ENCODE data around the gene ORC3.
"Not testable (repeated sequence)": the region's sequence is repeated elsewhere in the genome, so short reads cannot be mapped to it uniquely, and the experiment has no call there.

ORC3 gene

DNA sequence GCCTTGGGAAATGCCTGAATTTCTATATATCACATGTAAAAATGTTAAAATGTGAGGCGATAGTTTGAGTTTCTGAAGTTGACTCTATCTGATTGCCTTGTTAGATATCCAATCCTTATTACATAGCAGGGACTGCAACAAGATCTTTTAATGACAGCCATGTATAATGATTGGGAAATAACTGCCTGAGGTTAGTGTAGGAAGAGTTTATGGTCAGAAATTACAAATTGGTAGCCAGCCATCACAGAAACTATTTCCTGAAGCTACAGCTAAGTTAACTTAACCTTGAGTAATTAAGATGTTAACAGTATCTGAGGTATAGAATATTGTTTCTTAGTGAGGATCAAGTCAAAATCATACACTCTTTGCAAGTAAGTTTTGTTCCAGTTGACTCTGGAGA, 71.1 kb downstream of the ORC3 start:
- DNase-seq (ENCODE audit: low spot score), result peak; percentile 51

DNA sequence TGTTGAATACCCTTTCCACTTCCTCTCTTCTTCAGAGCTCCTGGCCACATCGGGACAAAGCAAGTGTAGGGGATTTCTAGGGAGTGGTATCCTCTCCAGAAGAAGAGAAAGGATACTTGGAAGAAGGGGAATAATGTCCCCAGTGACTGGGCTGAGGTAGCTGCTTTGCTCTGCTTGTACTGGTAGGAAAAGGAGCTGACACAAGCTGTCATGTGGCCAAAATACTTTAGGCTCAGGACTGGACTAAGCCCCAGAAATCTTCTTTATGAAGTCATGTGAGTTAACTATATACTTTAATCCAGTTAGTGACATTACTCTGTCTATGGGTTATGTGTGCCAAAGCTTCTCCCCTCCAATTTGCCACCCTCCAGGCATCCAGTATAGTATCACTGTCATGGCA, 71.6 kb downstream of the ORC3 start:
- peak; percentile 20 for DNase-seq (ENCODE audit: low spot score)

DNA sequence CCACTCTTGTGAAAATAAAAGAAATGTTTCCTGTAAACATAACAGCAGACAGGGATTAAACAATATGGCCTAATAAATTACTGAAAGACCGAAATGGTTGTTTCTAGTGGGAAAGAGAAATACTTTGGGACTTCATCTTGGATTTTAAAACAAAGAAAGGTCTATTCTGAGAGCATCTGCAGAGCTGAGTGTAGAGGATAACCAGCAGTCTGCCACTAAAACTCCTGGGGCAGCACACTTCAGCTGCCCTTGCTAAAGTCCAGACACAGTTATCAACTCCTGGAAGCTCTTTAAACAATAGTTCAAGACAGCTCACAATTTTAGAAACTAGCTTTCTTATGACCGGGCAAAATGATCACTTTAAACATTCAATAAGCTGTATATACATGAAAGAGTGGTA, 73.5 kb downstream of the ORC3 start:
- no peak for DNase-seq (ENCODE audit: low spot score)

DNA sequence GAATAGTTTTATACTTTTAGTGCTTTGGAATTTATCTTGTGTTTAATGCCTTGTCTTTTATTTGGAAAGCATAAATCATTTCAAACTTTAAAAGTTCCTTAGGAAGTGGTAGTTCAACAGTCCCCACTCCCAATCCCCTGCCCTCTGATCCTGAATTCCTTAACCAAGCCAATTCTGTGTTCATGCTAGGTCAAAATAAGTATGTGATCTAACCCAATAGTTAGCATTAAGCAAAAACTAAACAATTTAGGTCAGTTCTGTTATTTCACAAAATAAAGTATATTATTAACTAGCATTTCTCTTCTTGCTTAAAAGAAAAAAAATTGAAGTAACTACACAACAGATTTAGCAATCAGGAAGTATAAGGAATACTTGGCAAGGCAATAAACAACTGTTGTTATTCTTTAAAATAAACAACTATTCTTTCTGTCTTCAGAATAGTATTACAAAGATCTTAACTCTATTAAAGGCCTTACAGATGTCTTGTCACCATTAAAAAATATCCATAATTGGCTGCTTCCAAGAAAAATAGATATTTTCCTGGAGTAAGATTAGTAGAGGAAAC, 75.1 kb downstream of the ORC3 start:
- no peak for DNase-seq (ENCODE audit: low spot score)

DNA sequence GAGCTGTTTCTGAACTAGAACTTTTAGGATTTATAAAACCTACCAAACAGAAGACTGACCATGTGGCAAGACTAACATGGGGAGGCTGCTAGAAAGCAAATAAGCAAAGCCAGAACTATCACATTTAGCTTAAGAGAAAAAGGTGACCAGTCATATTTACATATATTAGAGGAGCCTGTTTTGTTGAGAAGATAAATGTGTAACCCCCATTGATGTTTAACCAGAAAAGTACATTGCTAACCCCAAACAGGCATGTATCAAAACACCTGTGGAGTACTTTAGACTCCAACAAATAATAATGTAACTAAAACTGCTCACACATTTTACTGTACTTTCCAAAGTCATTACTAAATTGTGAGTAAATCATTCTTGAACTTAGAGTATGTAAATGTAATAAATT, 77.1 kb downstream of the ORC3 start:
- no peak for DNase-seq (ENCODE audit: low spot score)

DNA sequence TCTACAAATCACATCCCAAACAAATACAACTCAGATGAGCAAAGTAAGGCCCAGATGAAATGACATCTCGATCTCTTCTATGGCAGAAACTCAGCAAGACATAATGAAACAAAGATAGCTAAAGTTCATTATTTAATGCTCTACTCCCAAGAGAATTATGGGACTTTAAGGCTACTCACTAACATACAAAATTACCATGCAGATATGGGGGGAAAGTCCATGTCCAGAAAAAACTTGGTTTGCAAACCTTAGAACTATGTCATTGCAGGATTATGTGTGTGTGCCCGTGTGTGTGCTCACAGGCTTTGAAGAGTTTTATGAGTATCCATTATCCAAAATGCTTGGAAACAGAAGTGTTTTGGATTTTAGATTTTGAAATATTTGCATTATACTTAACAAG, 78.1 kb downstream of the ORC3 start:
- no peak for DNase-seq (ENCODE audit: low spot score)

DNA sequence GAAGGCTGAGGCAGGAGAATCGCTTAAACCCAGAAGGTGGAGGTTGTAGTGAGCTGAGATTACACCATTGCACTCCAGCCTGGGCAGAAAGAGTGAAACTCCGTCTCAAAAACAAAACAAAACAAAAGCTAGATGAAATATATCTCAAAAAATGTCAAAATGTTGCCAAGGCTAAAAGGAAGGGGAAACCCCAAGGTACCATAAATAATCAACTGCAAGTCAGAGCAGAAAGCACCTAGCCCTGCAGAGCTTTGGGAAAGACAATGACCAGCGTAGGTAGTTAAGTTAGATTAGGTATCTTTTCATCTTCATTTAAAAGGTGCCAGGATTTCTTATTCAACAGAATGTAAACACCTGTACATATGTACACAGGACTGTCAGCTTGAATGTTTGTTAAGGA, 79.1 kb downstream of the ORC3 start:
- DNase-seq (ENCODE audit: low spot score), result no peak

DNA sequence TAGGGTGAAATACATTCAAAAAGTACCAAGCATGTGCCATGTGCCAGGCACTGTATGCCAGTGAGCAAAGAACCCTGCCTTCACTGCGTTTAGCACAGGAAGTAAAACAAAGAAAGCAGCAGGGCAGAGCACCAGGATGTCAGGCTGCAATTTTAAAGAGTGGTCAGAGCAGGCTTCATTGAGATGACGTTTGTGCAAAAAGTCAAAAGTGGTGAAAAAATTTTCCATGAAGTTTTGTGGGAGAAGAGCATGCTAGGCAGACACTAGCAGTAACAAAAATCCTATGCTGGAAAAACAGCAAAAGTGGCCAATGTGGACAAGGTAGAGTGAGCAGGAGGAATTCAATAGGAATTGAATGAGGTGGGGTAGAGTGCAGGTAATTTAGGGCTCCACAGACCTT, 80.8 kb downstream of the ORC3 start:
- DNase-seq (ENCODE audit: low spot score), result no peak

DNA sequence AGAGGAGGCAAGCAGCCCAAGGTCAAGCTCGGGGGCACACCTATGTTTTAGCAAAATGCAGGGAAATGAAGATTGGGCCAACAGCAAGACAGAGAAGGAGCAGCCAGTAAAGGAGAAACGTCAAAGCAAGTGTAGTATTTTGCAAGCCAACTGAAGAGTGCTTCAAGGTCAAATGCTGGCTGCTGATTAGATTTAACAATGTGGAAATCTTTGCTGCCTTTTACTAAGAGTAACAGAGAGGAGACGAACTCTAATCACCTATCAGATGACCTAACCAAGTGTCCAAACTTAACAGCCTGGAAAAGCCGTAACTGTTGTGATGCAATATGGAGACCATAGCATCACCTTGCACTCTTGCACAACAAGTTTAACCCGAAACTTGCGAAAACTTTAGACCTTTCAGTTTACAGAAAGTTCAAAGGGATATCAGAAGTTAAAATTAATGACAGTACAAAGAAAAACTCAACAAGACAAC, 81.7 kb downstream of the ORC3 start:
- DNase-seq (ENCODE audit: low spot score), result no peak

DNA sequence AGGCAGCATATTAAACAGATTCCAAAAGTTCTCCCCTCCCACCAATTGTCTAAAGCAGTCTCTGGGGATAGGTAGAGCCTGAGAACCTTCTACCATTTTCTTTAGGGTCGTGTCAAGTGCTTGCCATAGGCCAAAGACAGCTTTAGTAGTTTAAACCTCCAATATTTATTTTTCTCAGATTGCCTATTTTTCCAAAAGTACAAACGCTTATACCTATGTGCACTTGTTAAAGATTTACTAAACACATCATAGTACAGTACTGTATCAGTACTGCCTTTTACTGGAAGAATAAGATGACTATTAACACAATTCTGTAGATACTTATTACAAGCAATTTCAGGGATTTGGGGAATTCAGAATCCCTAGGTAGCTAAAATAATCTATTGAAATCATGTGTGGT, 82.7 kb downstream of the ORC3 start:
- no peak for DNase-seq (ENCODE audit: low spot score)

DNA sequence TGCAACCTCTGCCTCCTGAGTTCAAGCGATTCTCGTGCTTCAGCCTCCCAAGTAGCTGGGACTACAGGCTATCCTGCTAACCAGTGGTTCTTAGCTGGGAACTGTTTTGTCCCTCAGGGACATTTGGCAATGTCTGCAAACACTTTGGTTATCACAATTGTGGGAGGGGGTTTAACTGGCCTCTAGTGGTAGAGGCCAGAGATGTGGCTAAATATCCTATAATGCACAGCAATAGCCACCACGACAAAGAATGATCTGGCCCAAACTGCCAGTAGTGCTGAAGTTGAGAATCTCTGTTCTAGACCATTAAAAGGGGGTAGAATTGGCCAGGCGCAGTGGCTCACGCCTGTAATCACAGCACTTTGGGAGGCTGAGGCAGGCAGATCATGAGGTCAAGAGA, 83.3 kb downstream of the ORC3 start:
- DNase-seq (ENCODE audit: low spot score), result no peak

DNA sequence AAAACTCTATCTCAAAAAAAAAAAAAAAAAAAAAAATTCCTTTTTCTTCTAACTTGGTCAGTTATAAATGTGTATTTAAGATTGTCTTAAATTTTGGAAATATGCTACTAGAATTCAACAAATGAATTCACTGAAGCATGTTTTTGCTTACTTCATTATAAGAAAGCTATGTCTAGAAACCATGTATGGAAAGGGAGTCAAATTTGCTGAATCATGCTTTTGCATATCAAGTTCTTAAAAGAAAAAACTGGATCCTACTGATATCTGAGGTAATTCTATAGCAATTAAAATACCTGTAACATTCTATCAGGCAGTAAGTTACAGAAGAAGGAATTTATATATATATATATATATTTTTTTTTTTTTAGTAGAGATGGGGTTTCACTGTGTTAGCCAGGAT, 84.4 kb downstream of the ORC3 start:
- DNase-seq (ENCODE audit: low spot score), result no peak

DNA sequence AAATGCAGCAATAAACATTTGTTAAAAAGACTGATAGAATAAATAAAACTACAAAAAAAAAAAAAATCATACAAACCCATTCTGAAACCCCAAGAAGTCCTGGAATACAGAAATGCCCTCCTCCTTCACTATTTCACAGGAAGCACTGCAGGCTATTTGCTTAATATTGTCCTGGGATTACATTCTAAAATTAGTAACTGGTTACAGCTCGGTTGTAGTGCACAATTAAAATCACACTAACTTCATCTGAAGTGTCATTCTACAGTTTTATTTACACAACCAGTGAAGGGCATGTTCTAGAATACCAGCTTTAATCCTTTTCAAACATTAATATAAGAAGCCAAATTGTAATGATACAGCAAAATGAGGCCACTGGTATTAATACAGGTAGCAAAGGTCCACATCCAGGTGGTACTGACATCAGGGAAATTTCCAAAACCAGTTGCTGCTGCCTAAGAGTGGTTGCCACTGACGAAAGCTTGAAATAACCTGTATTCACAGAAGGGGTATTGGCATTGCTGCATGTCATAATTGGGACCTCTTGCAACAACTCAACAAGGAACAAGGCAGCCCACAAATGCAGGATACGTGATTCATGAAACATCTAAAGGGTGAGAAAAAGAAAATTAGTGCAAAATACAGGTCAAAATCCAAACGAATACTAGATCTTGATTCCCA, 85.2 kb downstream of the ORC3 start:
- no peak for DNase-seq (ENCODE audit: low spot score)

DNA sequence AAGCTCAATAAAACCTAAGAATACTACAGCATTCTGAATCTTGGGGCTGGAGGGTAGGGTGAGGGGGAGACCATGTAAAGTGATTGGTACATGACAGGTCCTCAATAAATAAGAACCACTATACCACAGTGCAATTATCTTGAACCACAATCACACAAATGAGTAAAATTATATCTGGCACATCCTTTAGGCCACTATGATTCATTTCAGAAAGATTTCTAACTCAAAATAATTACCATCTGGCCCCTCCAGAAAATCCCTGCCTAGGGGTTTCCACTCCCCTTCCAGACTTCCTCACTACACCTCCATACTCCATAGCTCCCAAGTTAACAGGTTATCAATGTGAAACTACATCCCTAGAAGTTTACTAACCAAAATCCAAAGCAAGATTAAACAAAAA, 92.4 kb downstream of the ORC3 start:
- DNase-seq (ENCODE audit: low spot score), result peak; percentile 14

DNA sequence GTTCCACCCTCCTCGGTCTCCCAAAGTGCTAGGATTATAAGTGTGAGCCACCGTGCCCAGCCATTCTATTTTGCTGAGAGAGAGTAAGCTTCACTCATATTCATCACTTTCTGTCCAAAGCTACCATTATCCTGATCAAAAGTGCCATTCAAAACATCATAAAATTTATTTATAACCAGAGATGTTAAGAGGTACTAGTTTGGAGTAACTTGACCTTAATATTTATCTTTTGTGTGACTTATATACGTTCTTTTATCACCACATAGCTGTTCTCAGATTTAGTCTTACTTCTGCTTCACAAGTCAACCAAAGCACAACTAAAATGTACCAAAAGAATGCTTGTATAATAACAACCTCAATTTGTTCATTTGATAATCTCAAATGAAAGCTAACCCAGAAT, 94.0 kb downstream of the ORC3 start:
- no peak for DNase-seq (ENCODE audit: low spot score)

DNA sequence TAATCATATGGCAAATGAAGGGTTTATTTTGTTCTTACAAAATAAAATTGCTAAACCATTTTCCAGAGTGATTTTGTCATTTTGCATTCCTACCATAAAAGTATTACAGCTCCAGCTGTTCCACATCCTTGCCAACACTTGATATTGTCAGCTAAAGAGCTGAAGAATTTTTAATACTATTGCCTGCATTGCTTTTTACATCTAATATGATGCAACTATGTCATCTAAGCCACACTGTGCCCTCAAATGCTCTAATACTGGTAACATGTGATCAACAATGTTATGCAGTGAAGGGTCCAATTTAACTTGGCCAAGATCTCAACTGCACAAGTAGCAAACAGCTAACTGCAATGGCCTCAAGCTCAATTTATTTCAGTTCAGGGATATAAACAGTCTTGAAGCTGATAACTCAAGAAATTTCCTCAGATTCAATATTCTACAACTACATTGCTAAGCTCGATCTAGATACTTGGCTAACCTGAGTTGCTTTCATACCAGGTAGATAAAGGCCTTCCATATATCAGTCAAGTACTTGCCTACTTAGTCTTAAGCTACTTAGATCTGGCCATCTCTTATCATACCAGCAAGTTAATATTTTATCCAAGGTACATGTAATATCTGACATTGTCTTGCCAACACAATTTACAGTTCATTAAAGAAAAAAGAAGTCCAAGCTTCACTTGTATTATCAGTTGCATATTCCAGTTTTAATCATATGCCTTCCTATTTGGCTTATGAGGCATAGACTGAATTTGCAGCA, 95.1 kb downstream of the ORC3 start:
- no peak for DNase-seq (ENCODE audit: low spot score)

DNA sequence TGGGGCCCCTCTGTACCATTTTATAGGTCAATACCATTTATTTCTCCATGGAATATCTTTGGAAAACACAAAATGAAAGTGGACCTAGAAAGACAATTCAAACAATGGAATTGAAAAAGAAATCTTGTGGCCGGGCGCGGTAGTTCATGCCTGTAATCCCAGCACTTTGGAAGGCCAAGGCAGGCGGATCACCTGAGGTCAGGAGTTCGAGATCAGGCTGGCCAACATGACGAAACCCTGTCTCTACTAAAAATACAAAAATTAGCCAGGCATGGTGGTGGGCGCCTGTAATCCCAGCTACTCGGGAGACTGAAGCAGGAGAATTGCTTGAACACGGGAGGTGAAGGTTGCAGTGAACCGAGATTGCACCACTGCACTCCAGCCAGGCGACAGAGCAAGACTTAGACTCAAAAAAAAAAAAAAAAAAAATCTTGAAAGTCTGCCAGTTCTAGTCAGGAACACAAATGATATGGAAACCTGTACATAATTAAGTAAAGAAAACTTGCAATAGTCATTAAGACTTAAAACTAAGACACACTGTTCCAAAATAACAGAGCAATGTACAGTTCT, 96.8 kb downstream of the ORC3 start:
- DNase-seq (ENCODE audit: low spot score), result not testable (repeated sequence)

DNA sequence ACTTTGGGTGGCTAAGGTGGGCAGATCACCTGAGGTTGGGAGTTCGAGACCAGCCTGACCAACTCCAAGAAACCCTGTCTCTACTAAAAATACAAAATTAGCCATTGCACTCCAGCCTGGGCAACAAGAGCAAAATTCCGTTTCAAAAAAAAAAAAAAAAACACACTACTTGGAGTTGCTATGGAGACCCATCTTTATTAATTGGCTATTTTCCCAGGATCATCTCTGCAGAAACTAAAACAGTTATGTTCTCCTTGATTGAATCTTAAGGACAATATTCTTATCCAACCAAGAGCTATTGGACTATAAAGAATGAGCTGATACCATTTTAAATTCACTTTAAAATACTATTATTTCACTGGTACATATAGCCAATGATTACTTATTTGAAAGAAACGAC, 97.4 kb downstream of the ORC3 start:
- DNase-seq (ENCODE audit: low spot score), result no peak

DNA sequence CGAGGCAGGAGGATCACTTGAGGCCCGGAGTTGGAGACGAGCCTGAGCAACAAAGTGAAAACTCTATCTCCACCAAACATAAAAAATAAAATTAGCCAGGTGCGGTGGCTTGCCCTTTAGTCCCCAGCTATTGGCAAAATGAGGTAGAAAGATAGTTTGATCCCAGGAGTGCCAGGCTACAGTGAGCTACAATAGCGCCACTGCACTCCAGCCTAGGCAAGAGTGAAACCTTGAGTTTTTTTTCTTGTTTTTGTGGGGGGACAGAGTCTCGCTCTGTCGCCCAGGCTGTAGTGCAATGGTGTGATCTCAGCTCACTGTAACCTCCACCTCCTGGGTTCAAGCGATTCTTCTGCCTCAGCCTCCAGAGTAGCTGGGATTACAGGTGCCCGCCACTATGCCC, 98.0 kb downstream of the ORC3 start:
- DNase-seq (ENCODE audit: low spot score), result not testable (repeated sequence)

DNA sequence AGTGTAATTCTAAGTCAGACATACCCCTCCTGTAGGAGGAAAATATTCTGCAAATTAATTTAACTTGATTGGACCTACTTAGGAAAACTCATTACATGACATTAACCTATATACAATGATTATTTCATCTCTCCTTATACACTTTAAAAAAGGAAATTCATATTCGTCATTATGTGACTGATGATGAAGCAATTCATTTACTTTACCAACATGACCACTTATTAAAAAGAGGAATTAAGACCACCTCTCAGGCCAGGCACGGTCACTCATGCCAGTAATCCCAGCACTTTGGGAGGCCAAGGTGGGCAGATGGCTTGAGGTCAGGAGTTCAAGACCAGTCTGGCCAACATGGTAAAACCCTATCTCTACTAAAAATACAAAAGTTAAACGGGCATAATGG, 100.5 kb downstream of the ORC3 start:
- DNase-seq (ENCODE audit: low spot score), result no peak

DNA sequence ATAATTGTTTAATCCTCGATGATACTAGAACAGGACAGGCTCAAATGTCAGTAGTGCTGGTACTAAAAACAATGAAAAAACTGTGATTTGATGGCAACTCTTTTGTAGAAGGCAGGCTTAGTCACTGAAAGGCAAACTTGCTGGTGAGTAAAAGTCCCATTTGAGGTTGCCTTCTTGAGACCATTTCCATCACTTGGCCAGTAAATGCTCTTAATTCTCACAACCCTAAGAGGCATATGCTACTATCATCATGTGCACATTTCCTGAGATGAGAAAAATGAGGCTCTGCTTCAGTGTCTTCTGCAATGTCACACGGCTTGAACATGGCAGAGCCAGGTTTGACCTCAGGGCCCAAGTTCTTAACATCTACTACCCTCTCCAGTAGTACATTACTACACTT, 102.2 kb downstream of the ORC3 start:
- DNase-seq (ENCODE audit: low spot score), result no peak

DNA sequence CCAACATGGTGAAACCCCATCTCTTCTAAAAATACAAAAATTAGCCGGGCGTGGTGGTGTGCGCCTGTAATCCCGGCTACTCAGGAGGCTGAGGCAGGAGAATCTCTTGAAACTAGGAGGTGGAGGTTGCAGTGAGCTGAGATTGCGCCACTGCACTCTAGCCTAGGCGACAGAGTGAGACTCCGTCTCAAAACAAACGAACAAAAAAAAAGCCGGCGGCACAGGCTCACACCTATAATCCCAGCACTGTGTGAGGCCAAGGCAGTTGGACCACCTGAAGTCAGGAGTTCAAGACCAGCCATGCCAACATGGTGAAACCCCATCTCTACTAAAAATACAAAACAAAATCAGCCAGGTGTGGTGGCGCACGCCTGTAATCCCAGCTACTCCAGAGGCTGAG, 106.9 kb downstream of the ORC3 start:
- not testable (repeated sequence) for DNase-seq (ENCODE audit: low spot score)
